ENCODE data around the gene GPR141. TPM values are rescaled to one million over a fixed set of nuclear protein-coding genes. Genes with fewer than 3 reads are reported as not detected.

GPR141 gene
- total and polyA plus RNA-seq, 2 donors (not counting 1 experiment from before 2014, with no cell fraction given) = not detected

GRCh38 chr7:37694208-37695094 lies 10.9 kb downstream of the GPR141 start:
- Histone ChIP-seq H2AFZ (ENCODE audit: insufficient read depth, low read depth, low read length, poor library complexity, severe bottlenecking) (no peak overlapping the region), H3K9me3 (ENCODE audit: control extremely low read depth in 1 of 3, control insufficient read depth in 2 of 3, insufficient read depth in 1 of 3, low read length in 2 of 3) (peaks cover 0 to 13% (median 3%) of the 10 kb centered on the region in 3 donors), H3K4me3 (ENCODE audit: control extremely low read depth in 1 of 5, extremely low read depth in 1 of 5, insufficient read depth in 1 of 5, low read depth in 2 of 5, low read length in 4 of 5) (peak overlapping the region in 1 of 5 experiments; percentile 34), H3K9ac (ENCODE audit: low read length) (no peak overlapping the region), H3K4me2 (replicated peaks; ENCODE audit: low read depth, low read length, poor library complexity, severe bottlenecking) (no peak overlapping the region), H3K36me3 (replicated peaks in 1 of 2; ENCODE audit: control extremely low read depth in 1 of 2, control insufficient read depth in 1 of 2, extremely low read depth in 1 of 2, insufficient read depth in 2 of 2, low read length in 1 of 2) (no peaks in the 10 kb centered on the region), H3K27ac (ENCODE audit: low read length in 2 of 2) (no peak overlapping the region), H3K27me3 (replicated peaks in 1 of 4; ENCODE audit: control extremely low read depth in 1 of 4, control insufficient read depth in 3 of 4, insufficient read depth in 4 of 4, low read length in 3 of 4) (peaks cover 0 to 42% (median 26%) of the 10 kb centered on the region in 4 experiments), H3K79me2 (ENCODE audit: control insufficient read depth, insufficient read depth, low read length) (no peaks in the 10 kb centered on the region), H4K20me1 (ENCODE audit: control insufficient read depth, insufficient read depth, low read length, poor library complexity, severe bottlenecking) (no peaks in the 10 kb centered on the region), H3K4me1 (ENCODE audit: control insufficient read depth in 2 of 2, insufficient read depth in 2 of 2, low read length in 2 of 2) (peaks cover 0 to 3% of the 10 kb centered on the region in 2 donors)
- no peak overlapping the region for H3K27ac Mint-ChIP-seq
- DNase-seq (no peak), ATAC-seq (ENCODE audit: low read depth) (no peak)
- peaks cover 2% of the 10 kb centered on the region for H3K9me3 Mint-ChIP-seq (ENCODE audit: insufficient read depth)
- TF ChIP-seq CTCF (IDR thresholded peaks at IDR 0.05) (no peak), EZH2 (IDR thresholded peaks at IDR 0.05; ENCODE audit: borderline replicate concordance, insufficient read depth, low read depth, low read length, poor library complexity, severe bottlenecking) (no peak)
- CTCF ChIA-PET = no interaction called here
- POLR2A ChIA-PET = no interaction called here
- WGBS (ENCODE audit: insufficient coverage) = 58% methylated on average over 4 of the region's 4 CpGs
- peaks cover 5% of the 10 kb centered on the region for H3K4me1 Mint-ChIP-seq
- no peak overlapping the region for H3K4me3 Mint-ChIP-seq
- intact Hi-C loops (cut with micrococcal nuclease) = no loop called here
- peaks cover 79% of the 10 kb centered on the region for H3K27me3 Mint-ChIP-seq

GRCh38 chr7:37698276-37698675 lies 14.7 kb downstream of the GPR141 start:
- Mint-ChIP-seq H3K4me3 (no peak overlapping the region), H3K4me1 (no peaks in the 10 kb centered on the region), H3K9me3 (ENCODE audit: insufficient read depth) (no peaks in the 10 kb centered on the region), H3K27me3 (peaks cover 58% of the 10 kb centered on the region), H3K27ac (no peak overlapping the region)
- no peak for DNase-seq
- Histone ChIP-seq H3K27ac (ENCODE audit: low read length in 2 of 2) (no peak overlapping the region), H3K4me2 (replicated peaks; ENCODE audit: low read depth, low read length, poor library complexity, severe bottlenecking) (no peak overlapping the region), H3K79me2 (ENCODE audit: control insufficient read depth, insufficient read depth, low read length) (no peaks in the 10 kb centered on the region), H3K4me3 (ENCODE audit: control extremely low read depth in 1 of 5, extremely low read depth in 1 of 5, insufficient read depth in 1 of 5, low read depth in 2 of 5, low read length in 4 of 5) (no peak overlapping the region), H3K9ac (ENCODE audit: low read length) (no peak overlapping the region), H3K36me3 (replicated peaks in 1 of 2; ENCODE audit: control extremely low read depth in 1 of 2, control insufficient read depth in 1 of 2, extremely low read depth in 1 of 2, insufficient read depth in 2 of 2, low read length in 1 of 2) (no peaks in the 10 kb centered on the region), H3K9me3 (ENCODE audit: control extremely low read depth in 1 of 3, control insufficient read depth in 2 of 3, insufficient read depth in 1 of 3, low read length in 2 of 3) (peaks cover 0 to 9% (median 0%) of the 10 kb centered on the region in 3 donors), H2AFZ (ENCODE audit: insufficient read depth, low read depth, low read length, poor library complexity, severe bottlenecking) (no peak overlapping the region), H3K4me1 (ENCODE audit: control insufficient read depth in 2 of 2, insufficient read depth in 2 of 2, low read length in 2 of 2) (no peaks in the 10 kb centered on the region), H3K27me3 (replicated peaks in 1 of 4; ENCODE audit: control extremely low read depth in 1 of 4, control insufficient read depth in 3 of 4, insufficient read depth in 4 of 4, low read length in 3 of 4) (peaks cover 0 to 37% (median 16%) of the 10 kb centered on the region in 4 experiments), H4K20me1 (ENCODE audit: control insufficient read depth, insufficient read depth, low read length, poor library complexity, severe bottlenecking) (no peaks in the 10 kb centered on the region)
- ChIA-PET CTCF (no interaction called here), POLR2A (no interaction called here)
- no peak for ATAC-seq (ENCODE audit: low read depth)
- TF ChIP-seq CTCF (IDR thresholded peaks at IDR 0.05) (no peak), EZH2 (IDR thresholded peaks at IDR 0.05; ENCODE audit: borderline replicate concordance, insufficient read depth, low read depth, low read length, poor library complexity, severe bottlenecking) (no peak)
- 80% methylated on average over 1 of the region's 4 CpGs for WGBS (ENCODE audit: insufficient coverage)
- intact Hi-C loops (cut with micrococcal nuclease) = no loop called here

Measured in B cell (primary cell).